Neural cell (in vitro differentiated cells): ENCODE results near the gene ATP13A3. TPM values are rescaled to one million over a fixed set of nuclear protein-coding genes. Genes with fewer than 3 reads are reported as not detected.

Experiments
- H2AFZ ChIP-seq: fragments of 200-600, 300-800 bp; sonication (generic), shearing (Covaris generic); 2 replicates; pipeline ENCODE4 v1.6.0; 2014; ENCODE audit warnings: low read depth, mild to moderate bottlenecking, antibody characterized with exemption, low read length, moderate library complexity
- H3F3A ChIP-seq: fragments of 200-600 bp; shearing (Covaris generic); 2 replicates; pipeline ENCODE4 v1.6.1; 2016; ENCODE audit warnings: mild to moderate bottlenecking, moderate library complexity, mixed read lengths, antibody characterized with exemption, low read length; ENCODE audit not compliant: insufficient read depth, poor library complexity, severe bottlenecking
- H3K27ac ChIP-seq: fragments of 200-600, 300-800 bp; sonication (generic), shearing (Covaris generic); 2 replicates; pipeline ENCODE4 v1.5.1; 2014; ENCODE audit warnings: mild to moderate bottlenecking, low read length, moderate library complexity
- H3K27me3 ChIP-seq: fragments of 300-800, 200-600 bp; sonication (generic), shearing (Covaris generic); 2 replicates; pipeline ENCODE4 v1.6.0; 2014; ENCODE audit warnings: mild to moderate bottlenecking, low read depth, low read length, moderate library complexity; ENCODE audit not compliant: insufficient read depth
- H3K36me3 ChIP-seq: fragments of 300-800, 200-600 bp; sonication (generic), shearing (Covaris generic); 2 replicates; pipeline ENCODE4 v1.5.1; 2014; ENCODE audit warnings: mild to moderate bottlenecking, antibody characterized with exemption, low read length, moderate library complexity; ENCODE audit not compliant: insufficient read depth
- H3K4me2 ChIP-seq: fragments of 300-800, 200-600 bp; sonication (generic), shearing (Covaris generic); 2 replicates; pipeline ENCODE4 v1.6.0; 2014; ENCODE audit warnings: mild to moderate bottlenecking, low read length
- H3K4me3 ChIP-seq: fragments of 300-800, 200-600 bp; sonication (generic), shearing (Covaris generic); 2 replicates; pipeline ENCODE4 v1.5.1; 2014; ENCODE audit warnings: mild to moderate bottlenecking, low read length, moderate library complexity
- H3K79me2 ChIP-seq: fragments of 200-600 bp; shearing (Covaris generic); replicated peaks from 2 replicates; pipeline ENCODE4 v1.6.0; 2014; ENCODE audit warnings: mild to moderate bottlenecking, low read length, moderate library complexity; ENCODE audit not compliant: insufficient read depth
- H3K9ac ChIP-seq: fragments of 300-800, 200-600 bp; sonication (generic), shearing (Covaris generic); 2 replicates; pipeline ENCODE4 v1.6.1; 2016; ENCODE audit warnings: mild to moderate bottlenecking, low read length, mixed read lengths
- H3K9me2 ChIP-seq: fragments of 200-600 bp; shearing (Covaris generic); 2 replicates; pipeline ENCODE4 v1.6.1; 2016; ENCODE audit warnings: mild to moderate bottlenecking, low read length, mixed read lengths; ENCODE audit not compliant: insufficient read depth
- H3K9me3 ChIP-seq: fragments of 200-600, 300-800 bp; sonication (generic), shearing (Covaris generic); 2 replicates; pipeline ENCODE4 v1.6.1; 2016; ENCODE audit warnings: mild to moderate bottlenecking, mixed run types, low read length, moderate library complexity, mixed read lengths
- H4K20me1 ChIP-seq: fragments of 200-600 bp; shearing (Covaris generic); 2 replicates; pipeline ENCODE4 v1.6.1; 2016; ENCODE audit warnings: mild to moderate bottlenecking, mixed run types; ENCODE audit not compliant: insufficient read depth
- EP300 ChIP-seq: fragments of 450-650 bp; conservative IDR thresholded peaks from 2 replicates; pipeline ENCODE4 v1.6.1; 2014; ENCODE audit warnings: antibody characterized with exemption, mild to moderate bottlenecking, moderate library complexity; ENCODE audit not compliant: poor library complexity, severe bottlenecking
- EZH2 ChIP-seq: fragments of 200-600, 300-800 bp; shearing (Covaris generic), sonication (generic); IDR thresholded peaks from 2 replicates; pipeline ENCODE4 v1.6.1; 2014; ENCODE audit warnings: antibody characterized with exemption, low read length, borderline replicate concordance, mild to moderate bottlenecking; ENCODE audit not compliant: insufficient read depth, poor library complexity, severe bottlenecking
- MXI1 ChIP-seq: fragments of 450-650 bp; conservative IDR thresholded peaks from 2 replicates; pipeline ENCODE4 v1.6.1; 2014; ENCODE audit warnings: antibody characterized with exemption, mild to moderate bottlenecking; ENCODE audit not compliant: poor library complexity, severe bottlenecking
- POLR2AphosphoS5 ChIP-seq: IDR thresholded peaks from 2 replicates; pipeline ENCODE4 v1.6.1; 2012
- RAD21 ChIP-seq: fragments of 450-650 bp; conservative IDR thresholded peaks from 2 replicates; pipeline ENCODE4 v1.6.1; 2014; ENCODE audit warnings: antibody characterized with exemption, mild to moderate bottlenecking, moderate library complexity
- REST ChIP-seq: IDR thresholded peaks from 2 replicates; pipeline ENCODE4 v1.6.1; 2012; ENCODE audit warnings: borderline replicate concordance
- SMC3 ChIP-seq: fragments of 450-650 bp; conservative IDR thresholded peaks from 2 replicates; pipeline ENCODE4 v1.6.1; 2014; ENCODE audit warnings: antibody characterized with exemption, mild to moderate bottlenecking, moderate library complexity; ENCODE audit not compliant: poor library complexity
- TAF1 ChIP-seq: IDR thresholded peaks from 2 replicates; pipeline ENCODE4 v1.6.1; 2012; ENCODE audit warnings: low read depth
- polyA plus RNA-seq: library from polyadenylated mRNA; depleted of rRNA; stranded (reverse); fragments of >200 nt; gene quantifications from 2 replicates; pipeline ENCODE4 v1.2.3, GENCODE V29; 2014
- TF ChIP-seq, protein P1 (sequence below): fragments of 450-650 bp; IDR thresholded peaks from 2 replicates; pipeline ENCODE4 v1.5.1; 2014; ENCODE audit warnings: antibody characterized with exemption, mild to moderate bottlenecking, moderate library complexity; ENCODE audit not compliant: poor library complexity, severe bottlenecking

Gene ATP13A3
- polyA plus RNA-seq, 1 donor from 2014 or later = 64.7 TPM

GRCh38 chr3:194447657-194448056 lies 39.1 kb downstream of the ATP13A3 start:
- H3K79me2 ChIP-seq = no peaks in the 10 kb centered on the region
- H3K4me3 ChIP-seq = no peak overlapping the region
- H3K9me2 ChIP-seq = no peaks in the 10 kb centered on the region
- no peak overlapping the region for H2AFZ ChIP-seq
- no peak overlapping the region for H3K4me2 ChIP-seq
- no peaks in the 10 kb centered on the region for H3F3A ChIP-seq
- H3K27ac ChIP-seq = no peak overlapping the region
- no peak overlapping the region for H3K9ac ChIP-seq
- no peaks in the 10 kb centered on the region for H3K9me3 ChIP-seq
- H3K36me3 ChIP-seq = peaks cover 12% of the 10 kb centered on the region
- H3K27me3 ChIP-seq = no peaks in the 10 kb centered on the region
- no peaks in the 10 kb centered on the region for H4K20me1 ChIP-seq
- TF ChIP-seq SMC3 = no peak
- no peak for TF ChIP-seq EP300
- TF ChIP-seq TAF1 = no peak
- TF ChIP-seq REST = no peak
- no peak for TF ChIP-seq EZH2
- TF ChIP-seq MXI1 = no peak

DNA sequence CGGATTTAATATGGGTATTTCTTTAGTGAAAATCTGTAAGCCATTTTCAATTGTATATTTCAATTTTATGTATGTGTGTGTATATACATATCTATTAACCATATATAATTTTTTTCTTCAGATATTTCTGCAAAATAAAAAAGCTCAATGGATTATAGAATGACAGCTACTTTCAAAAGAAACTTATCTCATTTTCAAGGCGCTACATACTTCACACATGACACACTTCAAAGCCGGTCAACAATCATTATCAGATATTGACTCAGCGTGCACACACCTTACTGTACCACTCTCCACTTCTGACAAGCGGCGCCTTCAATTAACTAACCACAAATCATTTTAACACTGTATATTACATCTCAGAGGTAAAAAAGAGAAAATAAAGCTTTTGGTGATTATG lies 39.6 kb downstream of the ATP13A3 start:
- TF ChIP-seq MXI1 = no peak
- TF ChIP-seq RAD21 = no peak
- TF ChIP-seq SMC3 = no peak
- no peak for TF ChIP-seq TAF1
- TF ChIP-seq EP300 = no peak
- no peak for TF ChIP-seq POLR2AphosphoS5
- TF ChIP-seq REST = no peak
- TF ChIP-seq EZH2 = no peak
- TF ChIP-seq, protein P1, sequence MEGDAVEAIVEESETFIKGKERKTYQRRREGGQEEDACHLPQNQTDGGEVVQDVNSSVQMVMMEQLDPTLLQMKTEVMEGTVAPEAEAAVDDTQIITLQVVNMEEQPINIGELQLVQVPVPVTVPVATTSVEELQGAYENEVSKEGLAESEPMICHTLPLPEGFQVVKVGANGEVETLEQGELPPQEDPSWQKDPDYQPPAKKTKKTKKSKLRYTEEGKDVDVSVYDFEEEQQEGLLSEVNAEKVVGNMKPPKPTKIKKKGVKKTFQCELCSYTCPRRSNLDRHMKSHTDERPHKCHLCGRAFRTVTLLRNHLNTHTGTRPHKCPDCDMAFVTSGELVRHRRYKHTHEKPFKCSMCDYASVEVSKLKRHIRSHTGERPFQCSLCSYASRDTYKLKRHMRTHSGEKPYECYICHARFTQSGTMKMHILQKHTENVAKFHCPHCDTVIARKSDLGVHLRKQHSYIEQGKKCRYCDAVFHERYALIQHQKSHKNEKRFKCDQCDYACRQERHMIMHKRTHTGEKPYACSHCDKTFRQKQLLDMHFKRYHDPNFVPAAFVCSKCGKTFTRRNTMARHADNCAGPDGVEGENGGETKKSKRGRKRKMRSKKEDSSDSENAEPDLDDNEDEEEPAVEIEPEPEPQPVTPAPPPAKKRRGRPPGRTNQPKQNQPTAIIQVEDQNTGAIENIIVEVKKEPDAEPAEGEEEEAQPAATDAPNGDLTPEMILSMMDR = no peak
- Histone ChIP-seq H3K9me2 (no peaks in the 10 kb centered on the region), H3K79me2 (no peaks in the 10 kb centered on the region), H3K9me3 (no peaks in the 10 kb centered on the region), H3K27me3 (no peaks in the 10 kb centered on the region), H3K36me3 (peaks cover 12% of the 10 kb centered on the region), H3K27ac (no peak overlapping the region), H3F3A (no peaks in the 10 kb centered on the region), H3K9ac (no peak overlapping the region), H4K20me1 (no peaks in the 10 kb centered on the region), H3K4me2 (no peak overlapping the region), H3K4me3 (no peak overlapping the region), H2AFZ (no peak overlapping the region)
